ELF-1 (cell line): ENCODE results near the gene SRGAP2B.
"Not testable (repeated sequence)": the region's sequence is repeated elsewhere in the genome, so short reads cannot be mapped to it uniquely, and the experiment has no call there.

Source experiments
- DNase-seq: peaks from one replicate; pipeline ENCODE4 v3.0.0-alpha.2; 2016; ENCODE audit warnings: low read depth, low spot score

Gene SRGAP2B

GRCh38 chr1:145045571-145046273, 49.4 kb downstream of the SRGAP2B start:
- not testable (repeated sequence) for DNase-seq

- DNase-seq, result not testable (repeated sequence)
Observed at GRCh38 chr1:145041519-145041918, 53.6 kb downstream of the SRGAP2B start.

GRCh38 chr1:145036019-145036418, 59.1 kb downstream of the SRGAP2B start:
- not testable (repeated sequence) for DNase-seq

GRCh38 chr1:145033523-145033922, 61.6 kb downstream of the SRGAP2B start:
- not testable (repeated sequence) for DNase-seq

GRCh38 chr1:145027251-145027650, 67.9 kb downstream of the SRGAP2B start:
- not testable (repeated sequence) for DNase-seq

- DNase-seq, result not testable (repeated sequence)
Observed at GRCh38 chr1:145025286-145025685, 69.8 kb downstream of the SRGAP2B start.

- not testable (repeated sequence) for DNase-seq
Observed at GRCh38 chr1:145022259-145022658, 72.9 kb downstream of the SRGAP2B start.

GRCh38 chr1:145021749-145022148, 73.4 kb downstream of the SRGAP2B start:
- not testable (repeated sequence) for DNase-seq

GRCh38 chr1:145019709-145020108, 75.4 kb downstream of the SRGAP2B start:
- DNase-seq, result not testable (repeated sequence)

GRCh38 chr1:145017725-145018124, 77.4 kb downstream of the SRGAP2B start:
- DNase-seq, result not testable (repeated sequence)

- not testable (repeated sequence) for DNase-seq
Observed at GRCh38 chr1:145016492-145016862, 78.7 kb downstream of the SRGAP2B start.

- DNase-seq, result not testable (repeated sequence)
Observed at GRCh38 chr1:145015744-145016491, 79.2 kb downstream of the SRGAP2B start.

- not testable (repeated sequence) for DNase-seq
Observed at GRCh38 chr1:145013353-145013752, 81.8 kb downstream of the SRGAP2B start.

- DNase-seq, result not testable (repeated sequence)
Observed at GRCh38 chr1:145011811-145012210, 83.3 kb downstream of the SRGAP2B start.

GRCh38 chr1:145010580-145010979, 84.5 kb downstream of the SRGAP2B start:
- not testable (repeated sequence) for DNase-seq

GRCh38 chr1:145009928-145010327, 85.2 kb downstream of the SRGAP2B start:
- DNase-seq, result not testable (repeated sequence)

GRCh38 chr1:145008388-145008787, 86.7 kb downstream of the SRGAP2B start:
- DNase-seq, result not testable (repeated sequence)

- DNase-seq, result not testable (repeated sequence)
Observed at GRCh38 chr1:145005142-145005541, 90.0 kb downstream of the SRGAP2B start.

- DNase-seq, result not testable (repeated sequence)
Observed at GRCh38 chr1:145001381-145001780, 93.7 kb downstream of the SRGAP2B start.

GRCh38 chr1:145000743-145001326, 94.3 kb downstream of the SRGAP2B start:
- DNase-seq, result not testable (repeated sequence)

- DNase-seq, result not testable (repeated sequence)
Observed at GRCh38 chr1:145000074-145000742, 94.9 kb downstream of the SRGAP2B start.

- not testable (repeated sequence) for DNase-seq
Observed at GRCh38 chr1:144998981-144999273, 96.2 kb downstream of the SRGAP2B start.
